GM12878 (cell line): ENCODE results near the gene MVP.

Experiments used
- ATF3 ChIP-seq: IDR thresholded peaks from 2 replicates; pipeline ENCODE4 v1.6.1; 2011; ENCODE audit warnings: low read depth, mild to moderate bottlenecking, low read length, moderate library complexity, borderline replicate concordance; ENCODE audit errors: extremely low read depth
- CTCF ChIP-seq, 3 experiments: IDR thresholded peaks in 2 of 3; conservative IDR thresholded peaks in 1 of 3; 2 replicates each; pipeline ENCODE4 v1.5.1; 2011; ENCODE audit warnings: low read depth in 3 of 3, low read length in 3 of 3, mild to moderate bottlenecking in 3 of 3, control low read depth in 2 of 3, moderate library complexity in 2 of 3, inconsistent platforms in 1 of 3, mixed read lengths in 1 of 3; ENCODE audit not compliant: control insufficient read depth in 2 of 3, insufficient read depth in 1 of 3; ENCODE audit errors: extremely low read depth in 1 of 3
- EZH2 ChIP-seq: IDR thresholded peaks from 2 replicates; pipeline ENCODE4 v1.6.1; 2012; ENCODE audit warnings: low read depth, mild to moderate bottlenecking, control low read depth, inconsistent platforms, low read length, borderline replicate concordance; ENCODE audit not compliant: control insufficient read depth
- POLR2AphosphoS5 ChIP-seq: IDR thresholded peaks from 2 replicates; pipeline ENCODE4 v1.6.1; 2011; ENCODE audit warnings: mild to moderate bottlenecking, low read length, inconsistent platforms
- ZZZ3 ChIP-seq: IDR thresholded peaks from 2 replicates; pipeline ENCODE4 v1.6.1; 2011; ENCODE audit warnings: low read depth; ENCODE audit not compliant: control insufficient read depth, insufficient read length

- TF ChIP-seq POLR2AphosphoS5 (no peak), CTCF (IDR thresholded peaks at IDR 0.05 in 2 of 3, conservative IDR thresholded peaks at IDR 0.05 in 1 of 3; ENCODE audit: control insufficient read depth in 2 of 3, extremely low read depth in 1 of 3, insufficient read depth in 1 of 3, low read depth in 3 of 3, low read length in 3 of 3) (no peak), ZZZ3 (no peak), ATF3 (no peak), EZH2 (no peak)
Observed at GRCh38 chr16:29794231-29794710, 26.0 kb upstream of the MVP start.
